ENCODE data around the gene OPCML.
"Not testable (repeated sequence)": the region's sequence is repeated elsewhere in the genome, so short reads cannot be mapped to it uniquely, and the experiment has no call there.

Gene OPCML

DNA sequence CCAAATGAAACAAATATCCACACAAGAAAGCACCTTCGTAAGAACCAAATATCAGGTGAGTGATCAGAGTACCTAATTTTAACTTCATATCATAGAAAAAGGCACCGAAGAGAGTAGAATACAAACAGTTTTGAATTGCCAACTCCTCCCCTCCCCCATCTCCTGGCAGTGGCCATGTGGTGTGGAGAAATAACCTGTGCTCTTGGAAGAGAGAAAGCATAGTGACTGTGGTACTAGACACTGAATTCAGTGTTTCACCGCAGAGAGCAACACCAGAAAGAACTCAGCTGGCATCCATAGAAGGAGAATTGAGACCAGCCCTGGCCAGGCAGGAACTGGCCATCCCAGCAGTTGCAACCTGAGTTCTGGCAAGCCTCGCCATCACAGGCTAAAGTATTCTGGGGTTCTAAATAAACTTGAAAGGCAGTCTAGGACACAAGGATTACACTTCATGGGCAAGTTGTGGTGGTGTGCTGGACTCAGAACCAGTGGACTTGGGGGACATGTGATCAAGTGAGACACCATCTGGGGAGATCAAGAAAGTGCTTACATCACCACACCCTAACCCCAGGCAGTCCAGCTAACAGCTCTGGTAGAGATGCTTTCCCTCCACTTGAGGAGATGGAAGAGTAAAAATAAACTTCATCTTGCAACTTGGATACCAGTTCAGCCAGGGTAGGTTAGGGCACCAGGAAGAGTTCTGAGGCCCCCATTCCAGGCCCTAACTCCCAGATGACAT is 1158.7 kb downstream of the OPCML start:
- TF ChIP-seq, protein P1, sequence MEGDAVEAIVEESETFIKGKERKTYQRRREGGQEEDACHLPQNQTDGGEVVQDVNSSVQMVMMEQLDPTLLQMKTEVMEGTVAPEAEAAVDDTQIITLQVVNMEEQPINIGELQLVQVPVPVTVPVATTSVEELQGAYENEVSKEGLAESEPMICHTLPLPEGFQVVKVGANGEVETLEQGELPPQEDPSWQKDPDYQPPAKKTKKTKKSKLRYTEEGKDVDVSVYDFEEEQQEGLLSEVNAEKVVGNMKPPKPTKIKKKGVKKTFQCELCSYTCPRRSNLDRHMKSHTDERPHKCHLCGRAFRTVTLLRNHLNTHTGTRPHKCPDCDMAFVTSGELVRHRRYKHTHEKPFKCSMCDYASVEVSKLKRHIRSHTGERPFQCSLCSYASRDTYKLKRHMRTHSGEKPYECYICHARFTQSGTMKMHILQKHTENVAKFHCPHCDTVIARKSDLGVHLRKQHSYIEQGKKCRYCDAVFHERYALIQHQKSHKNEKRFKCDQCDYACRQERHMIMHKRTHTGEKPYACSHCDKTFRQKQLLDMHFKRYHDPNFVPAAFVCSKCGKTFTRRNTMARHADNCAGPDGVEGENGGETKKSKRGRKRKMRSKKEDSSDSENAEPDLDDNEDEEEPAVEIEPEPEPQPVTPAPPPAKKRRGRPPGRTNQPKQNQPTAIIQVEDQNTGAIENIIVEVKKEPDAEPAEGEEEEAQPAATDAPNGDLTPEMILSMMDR (IDR thresholded peaks at IDR 0.05; ENCODE audit: borderline replicate concordance, insufficient read depth, low read depth, low read length), result no peak
- H3K4me3 ChIP-seq (ENCODE audit: low read depth, low read length), result no peak overlapping the region

DNA sequence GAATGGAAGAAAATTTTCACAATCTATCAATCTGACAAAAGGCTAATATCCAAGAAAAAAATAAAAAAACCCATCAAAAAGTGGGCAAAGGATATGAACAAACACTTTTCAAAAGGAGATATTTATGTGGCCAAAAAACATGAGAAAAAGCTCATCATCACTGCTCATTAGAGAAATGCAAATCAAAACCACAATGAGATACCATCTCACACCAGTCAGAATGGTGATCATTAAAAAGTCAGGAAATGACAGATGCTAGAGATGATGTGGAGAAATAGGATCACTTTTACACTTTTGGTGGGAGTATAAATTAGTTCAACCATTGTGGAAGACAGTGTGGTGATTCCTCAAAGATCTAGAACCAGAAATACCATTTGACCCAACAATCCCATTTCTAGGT is 1162.2 kb downstream of the OPCML start:
- H3K4me3 ChIP-seq (ENCODE audit: low read depth, low read length), result not testable (repeated sequence)

DNA sequence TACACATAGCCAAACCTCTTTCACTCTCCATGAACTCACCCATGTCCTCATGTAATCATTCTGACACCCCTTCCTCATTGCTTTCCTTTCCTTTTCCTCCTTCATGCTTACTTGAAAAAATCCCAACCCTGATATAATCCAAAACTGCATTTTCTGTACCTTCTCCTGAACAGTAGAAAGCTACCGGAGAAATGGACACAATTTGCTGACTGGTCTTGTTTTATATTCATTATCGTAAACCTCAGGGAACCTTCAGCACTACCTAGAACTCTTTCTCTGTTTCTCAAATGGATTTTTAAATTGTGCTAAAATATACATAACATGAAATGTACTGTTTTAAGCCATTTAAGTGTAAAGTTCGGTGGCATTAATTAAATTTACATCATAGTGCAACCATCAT is 1165.0 kb downstream of the OPCML start:
- H3K4me3 ChIP-seq (ENCODE audit: low read depth, low read length), result no peak overlapping the region
- TF ChIP-seq, protein P1 (IDR thresholded peaks at IDR 0.05; ENCODE audit: borderline replicate concordance, insufficient read depth, low read depth, low read length), result no peak

DNA sequence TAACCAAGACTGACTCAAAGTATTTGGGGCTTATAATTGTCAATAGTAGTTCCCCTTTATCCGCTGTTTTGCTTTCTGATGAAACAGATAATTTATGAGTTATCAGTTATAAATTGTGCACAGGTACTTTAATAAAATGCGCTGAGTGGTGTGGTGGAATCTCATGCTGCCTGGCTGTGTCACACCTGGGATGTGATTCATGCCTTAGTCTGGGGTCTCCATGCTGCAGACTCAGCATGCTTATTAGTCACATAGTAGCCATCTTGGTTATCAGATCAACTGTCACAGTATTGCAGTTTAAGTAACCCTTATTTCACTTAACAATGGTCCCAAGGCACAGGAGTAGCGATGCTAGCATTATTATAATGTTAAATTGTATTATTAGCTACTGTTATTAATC is 1166.7 kb downstream of the OPCML start:
- no peak overlapping the region for H3K4me3 ChIP-seq (ENCODE audit: low read depth, low read length)
- TF ChIP-seq, protein P1 (IDR thresholded peaks at IDR 0.05; ENCODE audit: borderline replicate concordance, insufficient read depth, low read depth, low read length), result no peak
